Pancreas (tissue), 10 donors: Measurements from ENCODE around the gene FN3K. TPM values are rescaled to one million over a fixed set of nuclear protein-coding genes. Genes with fewer than 3 reads are reported as not detected.

Experiments
- ATAC-seq, 4 donors: fragments of 200-7000 bp; cut with Tn5 transposase; one replicate each; pipeline versions ENCODE4 v1.8.0 to v1.9.1; 2020; ENCODE audit warnings: mild to moderate bottlenecking in 4 of 4, moderate library complexity in 4 of 4
- DNase-seq, 6 donors: peaks; one replicate each; pipeline ENCODE4 v3.0.0-alpha.2; 2020
- FAIRE-seq: peaks from 2 replicates; lab custom pipeline; 2012; peaks lifted over from hg19 to GRCh38; lab: Jason Lieb, UNC
- H3K27ac ChIP-seq, 4 donors: fragments of 200-600 bp; sonication (generic); 1 replicate in 3 of 4; 2 replicates in 1 of 4; pipeline versions ENCODE4 v1.5.0 to v1.8.0; 2020
- H3K27me3 ChIP-seq, 4 donors: fragments of 200-600 bp; one replicate each; pipeline ENCODE4 v1.8.0; 2021
- H3K36me3 ChIP-seq, 3 donors: fragments of 200-600 bp; sonication (generic) in 1 of 3; one replicate each; pipeline versions ENCODE4 v1.5.0 to v1.8.0; 2020 to 2021
- H3K4me1 ChIP-seq, 3 donors: fragments of 200-600 bp; one replicate each; pipeline ENCODE4 v1.8.0; 2021
- H3K4me3 ChIP-seq, 4 donors: fragments of 200-600 bp; sonication (generic) in 2 of 4; one replicate each; pipeline versions ENCODE4 v1.5.0 to v1.8.0; 2020 to 2021
- H3K9me3 ChIP-seq, 4 donors: fragments of 200-600 bp; one replicate each; pipeline ENCODE4 v1.8.0; 2021
- CTCF ChIP-seq, 4 donors: fragments of 200-600 bp; sonication (generic) in 3 of 4; IDR thresholded peaks; one replicate each; pipeline versions ENCODE4 v1.5.0 to v1.8.0; 2021; ENCODE audit warnings: antibody characterized with exemption in 4 of 4
- WGBS, 2 donors: extraction: QIAGEN DNeasy Blood & Tissue Kit; methylation state at CpG; one replicate each; pipeline ENCODE4 v1.1.7; 2013; 5-methylcytosine and 5-hydroxymethylcytosine counted together
- intact Hi-C, 3 donors: fragments of 100-400 bp; cut with DNase I; formaldehyde crosslinking; loops; one replicate each; pipeline versions ENCODE4 v1.11.1 to v1.14.2; 2022
- polyA plus RNA-seq, 2 donors: library from polyadenylated mRNA; stranded (reverse); fragments of 200-250 nt; gene quantifications; one replicate each; pipeline ENCODE4 v1.2.3, GENCODE V29; 2013
- total RNA-seq, 6 donors: library from RNA; stranded (reverse); fragmentation: NEBNext Ultra II Directional in 4 of 6; extraction: Animal tissue kit (Norgen Biotek cat#: 25700) in 4 of 6; gene quantifications; one replicate each; pipeline versions ENCODE4 v1.2.1 to v1.2.4, GENCODE V29; 2021 to 2023
- donor health status: healthy with polysubstance abuse.
- donor health status: DM: no; HTN: no; CAD: no; lungs with moderate emphysema.
- donor health status: DM: no; HTN: no; CAD: no.
- donor health status: control.
- donor health status: control.
- donor health status: Bipolar disorder and iron deficiency.
- donor health status: DM: yes; HTN: yes; CAD: no.
- donor health status: DM: no; HTN: no; CAD: no.
- donor health status: DM: no; HTN: no; CAD: no.
- donor health status: DM: yes; HTN: yes; CAD: no.

Gene FN3K
- total and polyA plus RNA-seq, 8 donors: 13.2 to 24.3 (median 19.0) TPM

GRCh38 chr17:82702231-82702927 is 33.0 kb upstream of the FN3K start:
- no peak overlapping the region for H3K27ac ChIP-seq
- no peak overlapping the region for H3K4me3 ChIP-seq
- no peak for DNase-seq
- 32 to 40% methylated on average over 20 of the region's 20 CpGs for WGBS, 2 donors
- no peak for TF ChIP-seq CTCF (IDR thresholded peaks at IDR 0.05)
- no peak for FAIRE-seq
- H3K4me1 ChIP-seq: peaks cover 0 to 2% (median 1%) of the 10 kb centered on the region in 3 donors
- intact Hi-C loops: no loop called here
- H3K9me3 ChIP-seq: no peaks in the 10 kb centered on the region
- no peaks in the 10 kb centered on the region for H3K36me3 ChIP-seq
- no peaks in the 10 kb centered on the region for H3K27me3 ChIP-seq
- no peak for ATAC-seq

GRCh38 chr17:82703036-82703745 is 32.2 kb upstream of the FN3K start:
- no peak for FAIRE-seq
- peak in 1 of 6 donors; percentile 68 for DNase-seq
- H3K4me1 ChIP-seq: no peaks in the 10 kb centered on the region
- H3K9me3 ChIP-seq: no peaks in the 10 kb centered on the region
- WGBS, 2 donors: 75 to 91% methylated on average over 25 to 26 of the region's 26 CpGs
- intact Hi-C loops: no loop called here
- no peak overlapping the region for H3K27ac ChIP-seq
- ATAC-seq: no peak
- H3K27me3 ChIP-seq: no peaks in the 10 kb centered on the region
- TF ChIP-seq CTCF (IDR thresholded peaks at IDR 0.05): no peak
- H3K36me3 ChIP-seq: no peaks in the 10 kb centered on the region
- no peak overlapping the region for H3K4me3 ChIP-seq

- FAIRE-seq (no peak), ATAC-seq (peak in 1 of 4 donors; percentile 20), DNase-seq (peak in 1 of 6 donors; percentile 39)
- Histone ChIP-seq H3K4me1 (no peaks in the 10 kb centered on the region), H3K9me3 (no peaks in the 10 kb centered on the region), H3K27ac (no peak overlapping the region), H3K4me3 (no peak overlapping the region), H3K27me3 (no peaks in the 10 kb centered on the region), H3K36me3 (no peaks in the 10 kb centered on the region)
- intact Hi-C loops: no loop called here
- no peak for TF ChIP-seq CTCF (IDR thresholded peaks at IDR 0.05)
- WGBS, 2 donors: 72 to 81% methylated on average over 38 of the region's 38 CpGs
Observed at GRCh38 chr17:82703935-82704865, 31.2 kb upstream of the FN3K start.

GRCh38 chr17:82704886-82705285 is 30.5 kb upstream of the FN3K start:
- no peaks in the 10 kb centered on the region for H3K9me3 ChIP-seq
- TF ChIP-seq CTCF (IDR thresholded peaks at IDR 0.05): no peak
- H3K27ac ChIP-seq: no peak overlapping the region
- 75 to 88% methylated on average over 13 of the region's 13 CpGs for WGBS, 2 donors
- intact Hi-C loops: no loop called here
- no peaks in the 10 kb centered on the region for H3K4me1 ChIP-seq
- FAIRE-seq (no peak), ATAC-seq (no peak), DNase-seq (peak in 1 of 6 donors; percentile 41)
- H3K4me3 ChIP-seq: no peak overlapping the region
- H3K27me3 ChIP-seq: no peaks in the 10 kb centered on the region
- H3K36me3 ChIP-seq: no peaks in the 10 kb centered on the region
